Endothelial cell of umbilical vein (primary cell): ENCODE results near the gene SCAI. TPM values are rescaled to one million over a fixed set of nuclear protein-coding genes. Genes with fewer than 3 reads are reported as not detected.
"Not testable (repeated sequence)": the region's sequence is repeated elsewhere in the genome, so short reads cannot be mapped to it uniquely, and the experiment has no call there.

ENCODE experiments used
- BruUV-seq: library from RNA; stranded (reverse); fragments of 400-500 nt; replicated peaks from 2 replicates; lab custom pipeline; 2021; lab: Mats Ljungman, UMichigan
- CTCF ChIA-PET: fragments of 300-600, 350-600 bp; sonication (Branson Sonifier 250); formaldehyde crosslinking; loops from one replicate; lab custom pipeline; 2021; ENCODE audit warnings: antibody characterized with exemption, inconsistent platforms; lab: Charles Lee
- POLR2A ChIA-PET: fragments of 300-600, 350-600 bp; sonication (Branson Sonifier 250); formaldehyde crosslinking; loops from one replicate; lab custom pipeline; 2021; ENCODE audit warnings: antibody characterized with exemption, inconsistent platforms; lab: Charles Lee
- DNase-seq: peaks from one replicate; pipeline ENCODE4 v3.0.0-alpha.2; 2011; ENCODE audit warnings: low read depth, low spot score
- FAIRE-seq: peaks from 2 replicates; lab custom pipeline; 2011; peaks lifted over from hg19 to GRCh38; lab: Jason Lieb, UNC
- H2AFZ ChIP-seq: 2 replicates; pipeline ENCODE4 v1.6.0; 2012; ENCODE audit warnings: low read depth, low read length, control low read depth, inconsistent platforms
- H3K27ac ChIP-seq: 2 replicates; pipeline ENCODE4 v1.5.1; 2011; ENCODE audit warnings: low read depth, mild to moderate bottlenecking, control low read depth, low read length, moderate library complexity; ENCODE audit not compliant: insufficient read depth
- H3K27me3 ChIP-seq, 2 experiments: 2 replicates each; pipeline versions ENCODE4 v1.6.0 to v1.6.1; 2011; ENCODE audit warnings: low read length in 2 of 2, mixed read lengths in 1 of 2; ENCODE audit not compliant: control insufficient read depth in 2 of 2, insufficient read depth in 2 of 2
- H3K36me3 ChIP-seq, 2 experiments: 2 replicates in 1 of 2; 3 replicates in 1 of 2; pipeline ENCODE4 v1.5.1; 2011; ENCODE audit warnings: low read length in 2 of 2, mild to moderate bottlenecking in 1 of 2, moderate library complexity in 1 of 2; ENCODE audit not compliant: control insufficient read depth in 2 of 2, insufficient read depth in 2 of 2; ENCODE audit errors: extremely low read depth in 1 of 2
- H3K4me1 ChIP-seq: 3 replicates; pipeline ENCODE4 v1.5.1; 2011; ENCODE audit warnings: mild to moderate bottlenecking, low read length; ENCODE audit not compliant: control insufficient read depth, insufficient read depth; ENCODE audit errors: extremely low read depth
- H3K4me2 ChIP-seq: 2 replicates; pipeline ENCODE4 v1.6.1; 2011; ENCODE audit warnings: low read length, control low read depth, mixed read lengths; ENCODE audit not compliant: insufficient read depth
- H3K4me3 ChIP-seq, 3 experiments: fragments of 200-600 bp in 1 of 3; sonication (generic), shearing (Covaris generic) in 1 of 3; replicated peaks in 1 of 3; 2 replicates each; pipeline ENCODE4 v1.5.1; 2011 to 2016; ENCODE audit warnings: control low read depth in 3 of 3, low read length in 3 of 3, mild to moderate bottlenecking in 2 of 3, inconsistent platforms in 1 of 3, low read depth in 1 of 3, moderate library complexity in 1 of 3; ENCODE audit not compliant: insufficient read depth in 1 of 3
- H3K79me2 ChIP-seq: 2 replicates; pipeline ENCODE4 v1.6.0; 2012; ENCODE audit warnings: low read length, inconsistent platforms; ENCODE audit not compliant: control insufficient read depth, insufficient read depth
- H3K9ac ChIP-seq: replicated peaks from 2 replicates; pipeline ENCODE3; 2011; ENCODE audit warnings: low read length, control low read depth; ENCODE audit not compliant: insufficient read depth; ENCODE audit errors: extremely low read depth
- H3K9me1 ChIP-seq: replicated peaks from 3 replicates; pipeline ENCODE4 v1.6.0; 2011; ENCODE audit warnings: mild to moderate bottlenecking, low read length; ENCODE audit not compliant: control insufficient read depth, insufficient read depth; ENCODE audit errors: extremely low read depth
- H3K9me3 ChIP-seq: replicated peaks from 2 replicates; pipeline ENCODE4 v1.5.1; 2012; ENCODE audit warnings: low read length, inconsistent platforms; ENCODE audit not compliant: control insufficient read depth, insufficient read depth
- H4K20me1 ChIP-seq: replicated peaks from 2 replicates; pipeline ENCODE3; 2011; ENCODE audit warnings: mild to moderate bottlenecking, low read length; ENCODE audit not compliant: control insufficient read depth, insufficient read depth; ENCODE audit errors: extremely low read depth
- JUN ChIP-seq: IDR thresholded peaks from 2 replicates; pipeline ENCODE4 v1.6.1; 2011; ENCODE audit warnings: borderline replicate concordance, low read depth; ENCODE audit not compliant: insufficient read length, insufficient read depth
- MYC ChIP-seq: IDR thresholded peaks from one replicate; pipeline ENCODE4 v1.6.1; 2011; ENCODE audit warnings: mild to moderate bottlenecking, low read depth, low read length
- POLR2A ChIP-seq: IDR thresholded peaks from 2 replicates; pipeline ENCODE4 v1.6.1; 2012; ENCODE audit warnings: low read depth, mild to moderate bottlenecking, control low read depth, low read length
- dilution Hi-C: fragments of 300-500 bp; cut with MboI; formaldehyde crosslinking; loops from one replicate; pipeline ENCODE4 v1.15.0; 2019; ENCODE audit warnings: low sequenced_read_pairs; ENCODE audit not compliant: extremely low pct_ligation_motif_present
- intact Hi-C: fragments of 100-400 bp; cut with micrococcal nuclease; formaldehyde crosslinking; loops from one replicate; pipeline ENCODE4 v1.10.0; 2022
- polyA plus RNA-seq, 4 experiments: library from polyadenylated mRNA; depleted of rRNA in 3 of 4; stranded (reverse) in 3 of 4; unstranded in 1 of 4; fragments of >200 nt; gene quantifications; 2 replicates each; pipeline versions ENCODE4 v1.2.1 to v1.2.3, GENCODE V29; 2011 to 2012; ENCODE audit warnings: missing spikeins in 1 of 4
- total RNA-seq: library from RNA; stranded (reverse); gene quantifications from 2 replicates; pipeline ENCODE4 v1.2.3, GENCODE V29; 2021
- TF ChIP-seq, protein P1 (sequence below), 2 donors: IDR thresholded peaks; 1 replicate in 1 of 2; 2 replicates in 1 of 2; pipeline ENCODE4 v1.5.1; 2011; ENCODE audit warnings: low read length in 2 of 2, mild to moderate bottlenecking in 2 of 2, moderate library complexity in 2 of 2, control low read depth in 1 of 2, inconsistent platforms in 1 of 2, low read depth in 1 of 2; ENCODE audit not compliant: insufficient read depth in 1 of 2; ENCODE audit errors: extremely low read depth in 1 of 2
- TF ChIP-seq, protein P2 (sequence below): IDR thresholded peaks from 2 replicates; pipeline ENCODE4 v1.6.1; 2011; ENCODE audit not compliant: insufficient read depth, insufficient read length

Gene SCAI
- total and polyA plus RNA-seq, 2 donors (not counting 3 experiments of a cell fraction or from before 2014, with no cell fraction given): 2.0 to 9.3 TPM

DNA sequence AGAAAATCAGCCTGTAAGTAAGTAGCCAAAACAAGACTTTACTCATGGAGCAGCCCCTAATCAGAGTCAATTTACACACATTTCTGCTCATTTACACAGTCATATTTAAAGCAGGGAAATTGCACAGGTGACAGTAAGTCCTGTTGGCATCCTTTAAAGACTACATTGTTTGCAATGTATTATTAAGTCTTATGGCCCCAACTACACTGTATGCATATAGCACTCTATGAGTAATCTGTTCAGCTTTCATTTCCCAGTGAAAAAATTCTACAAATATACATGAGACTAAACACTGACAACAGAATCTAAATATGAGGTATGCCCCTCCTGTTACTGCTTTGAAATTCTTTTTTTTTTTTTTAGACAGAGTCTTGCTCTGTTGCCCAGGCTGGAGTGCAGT, 26.6 kb upstream of the SCAI start:
- TF ChIP-seq, protein P1, sequence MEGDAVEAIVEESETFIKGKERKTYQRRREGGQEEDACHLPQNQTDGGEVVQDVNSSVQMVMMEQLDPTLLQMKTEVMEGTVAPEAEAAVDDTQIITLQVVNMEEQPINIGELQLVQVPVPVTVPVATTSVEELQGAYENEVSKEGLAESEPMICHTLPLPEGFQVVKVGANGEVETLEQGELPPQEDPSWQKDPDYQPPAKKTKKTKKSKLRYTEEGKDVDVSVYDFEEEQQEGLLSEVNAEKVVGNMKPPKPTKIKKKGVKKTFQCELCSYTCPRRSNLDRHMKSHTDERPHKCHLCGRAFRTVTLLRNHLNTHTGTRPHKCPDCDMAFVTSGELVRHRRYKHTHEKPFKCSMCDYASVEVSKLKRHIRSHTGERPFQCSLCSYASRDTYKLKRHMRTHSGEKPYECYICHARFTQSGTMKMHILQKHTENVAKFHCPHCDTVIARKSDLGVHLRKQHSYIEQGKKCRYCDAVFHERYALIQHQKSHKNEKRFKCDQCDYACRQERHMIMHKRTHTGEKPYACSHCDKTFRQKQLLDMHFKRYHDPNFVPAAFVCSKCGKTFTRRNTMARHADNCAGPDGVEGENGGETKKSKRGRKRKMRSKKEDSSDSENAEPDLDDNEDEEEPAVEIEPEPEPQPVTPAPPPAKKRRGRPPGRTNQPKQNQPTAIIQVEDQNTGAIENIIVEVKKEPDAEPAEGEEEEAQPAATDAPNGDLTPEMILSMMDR (IDR thresholded peaks at IDR 0.05; ENCODE audit: extremely low read depth in 1 of 2, insufficient read depth in 1 of 2, low read depth in 1 of 2, low read length in 2 of 2): no peak
- TF ChIP-seq JUN: no peak
- Histone ChIP-seq H3K4me3 (no peak overlapping the region), H3K36me3 (peaks cover 0 to 2% of the 10 kb centered on the region in 2 experiments), H3K4me1 (peaks cover 10% of the 10 kb centered on the region), H2AFZ (no peak overlapping the region), H3K27me3 (no peaks in the 10 kb centered on the region), H3K27ac (no peak overlapping the region), H4K20me1 (no peaks in the 10 kb centered on the region), H3K9ac (no peak overlapping the region), H3K9me3 (no peaks in the 10 kb centered on the region), H3K9me1 (no peaks in the 10 kb centered on the region), H3K4me2 (no peak overlapping the region), H3K79me2 (peaks cover 34% of the 10 kb centered on the region)
- FAIRE-seq (no peak), DNase-seq (no peak)
- no TSS peak for BruUV-seq
- CTCF ChIA-PET: no interaction called here
- dilution Hi-C loops: no loop called here
- POLR2A ChIA-PET: interaction anchor here (0.6 kb wide), 1 partner anchor 30 kb away, joined by 8 read pairs; no protein-coding TSS in a partner anchor
- intact Hi-C loops: no loop called here

DNA sequence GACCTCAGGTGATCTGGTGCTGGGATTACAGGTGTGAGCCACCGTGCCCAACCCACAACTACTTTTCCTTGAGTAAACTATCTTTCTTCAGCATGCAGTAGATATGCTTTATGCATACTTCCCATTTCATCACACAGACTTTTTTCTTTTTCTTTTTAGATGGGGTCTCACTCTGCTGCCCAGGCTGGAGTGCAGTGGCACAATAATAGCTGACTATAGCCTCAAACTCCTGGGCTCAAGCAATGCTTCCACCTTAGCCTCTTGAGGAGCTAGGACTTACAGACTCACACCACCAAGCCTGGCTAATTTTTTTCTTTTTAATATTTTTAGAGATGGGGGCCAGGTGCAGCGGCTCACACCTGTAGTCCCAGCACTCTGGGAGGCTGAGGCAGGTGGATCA, 23.4 kb upstream of the SCAI start:
- ChIA-PET CTCF (no interaction called here), POLR2A (no interaction called here)
- Histone ChIP-seq H2AFZ (no peak overlapping the region), H3K27ac (no peak overlapping the region), H3K4me3 (no peak overlapping the region), H3K4me2 (no peak overlapping the region), H3K4me1 (no peaks in the 10 kb centered on the region), H3K79me2 (peaks cover 9% of the 10 kb centered on the region), H3K27me3 (no peaks in the 10 kb centered on the region), H4K20me1 (no peaks in the 10 kb centered on the region), H3K9ac (no peak overlapping the region), H3K36me3 (peaks cover 0 to 2% of the 10 kb centered on the region in 2 experiments), H3K9me1 (no peaks in the 10 kb centered on the region), H3K9me3 (no peaks in the 10 kb centered on the region)
- dilution Hi-C loops: no loop called here
- TF ChIP-seq JUN: no peak
- TF ChIP-seq MYC: no peak
- TF ChIP-seq POLR2A: no peak
- TF ChIP-seq, protein P1 (IDR thresholded peaks at IDR 0.05; ENCODE audit: extremely low read depth in 1 of 2, insufficient read depth in 1 of 2, low read depth in 1 of 2, low read length in 2 of 2): no peak
- TF ChIP-seq, protein P2, sequence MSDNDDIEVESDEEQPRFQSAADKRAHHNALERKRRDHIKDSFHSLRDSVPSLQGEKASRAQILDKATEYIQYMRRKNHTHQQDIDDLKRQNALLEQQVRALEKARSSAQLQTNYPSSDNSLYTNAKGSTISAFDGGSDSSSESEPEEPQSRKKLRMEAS: no peak
- intact Hi-C loops: no loop called here
- DNase-seq (no peak), FAIRE-seq (no peak)
- BruUV-seq: no TSS peak

DNA sequence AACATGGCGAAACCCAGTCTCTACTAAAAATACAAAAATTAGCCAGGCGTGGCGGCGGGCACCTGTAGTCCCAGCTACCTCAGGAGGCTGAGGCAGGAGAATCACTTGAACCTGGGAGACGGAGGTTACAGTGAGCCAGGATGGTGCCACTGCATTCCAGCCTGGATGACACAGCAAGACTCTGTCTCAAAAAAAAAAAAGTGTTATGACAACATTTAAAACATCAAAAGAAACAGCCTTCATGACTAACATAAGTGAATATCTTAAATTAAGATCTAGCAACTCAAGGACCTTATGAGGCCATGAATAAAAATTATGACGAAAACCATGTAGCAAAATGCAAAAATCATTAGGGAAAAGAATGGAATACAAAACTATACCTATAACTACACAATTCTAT, 19.6 kb upstream of the SCAI start:
- H3K79me2 ChIP-seq, H3K27me3 ChIP-seq, H3K9me3 ChIP-seq, CTCF ChIA-PET, DNase-seq, H4K20me1 ChIP-seq, H3K9me1 ChIP-seq, H3K4me3 ChIP-seq, H3K9ac ChIP-seq, FAIRE-seq, dilution Hi-C loops, BruUV-seq, H3K27ac ChIP-seq, H3K4me2 ChIP-seq, H2AFZ ChIP-seq, intact Hi-C loops, H3K36me3 ChIP-seq, H3K4me1 ChIP-seq, POLR2A ChIA-PET: not testable (repeated sequence)
